Measurements from ENCODE around the gene CDKL5.

CDKL5 gene

GRCh38 chrX:18674417-18674787 is 249.0 kb downstream of the CDKL5 start:
- no peak for DNase-seq (ENCODE audit: extremely low read depth, low read depth)
- no peak for TF ChIP-seq CTCF (IDR thresholded peaks at IDR 0.05; ENCODE audit: low read depth, low read length, missing control alignments)
- peak overlapping the region; percentile 46 for H3K4me3 ChIP-seq (replicated peaks; ENCODE audit: low read depth, low read length)

GRCh38 chrX:18674788-18675735 is 249.7 kb downstream of the CDKL5 start:
- TF ChIP-seq CTCF (IDR thresholded peaks at IDR 0.05; ENCODE audit: low read depth, low read length, missing control alignments): no peak
- peak; percentile 35 for DNase-seq (ENCODE audit: extremely low read depth, low read depth)

GRCh38 chrX:18676050-18676449 is 250.6 kb downstream of the CDKL5 start:
- no peak for DNase-seq (ENCODE audit: extremely low read depth, low read depth)
- H3K4me3 ChIP-seq (replicated peaks; ENCODE audit: low read depth, low read length): no peak overlapping the region
- no peak for TF ChIP-seq CTCF (IDR thresholded peaks at IDR 0.05; ENCODE audit: low read depth, low read length, missing control alignments)

More at GRCh38 chrX:18674788-18675735, 249.7 kb downstream of the CDKL5 start:
- H3K4me3 ChIP-seq (replicated peaks; ENCODE audit: low read depth, low read length): peak overlapping the region; percentile 50

- no peak overlapping the region for H3K4me3 ChIP-seq (replicated peaks; ENCODE audit: low read depth, low read length)
- DNase-seq (ENCODE audit: extremely low read depth, low read depth): no peak
- TF ChIP-seq CTCF (IDR thresholded peaks at IDR 0.05; ENCODE audit: low read depth, low read length, missing control alignments): no peak
Measured at GRCh38 chrX:18676470-18676869, 251.1 kb downstream of the CDKL5 start.

GRCh38 chrX:18677161-18677869 is 251.9 kb downstream of the CDKL5 start:
- no peak for TF ChIP-seq CTCF (IDR thresholded peaks at IDR 0.05; ENCODE audit: low read depth, low read length, missing control alignments)
- DNase-seq (ENCODE audit: extremely low read depth, low read depth): no peak
- H3K4me3 ChIP-seq (replicated peaks; ENCODE audit: low read depth, low read length): no peak overlapping the region

GRCh38 chrX:18681996-18682395 is 256.6 kb downstream of the CDKL5 start:
- no peak for DNase-seq (ENCODE audit: extremely low read depth, low read depth)
- H3K4me3 ChIP-seq (replicated peaks; ENCODE audit: low read depth, low read length): no peak overlapping the region
- no peak for TF ChIP-seq CTCF (IDR thresholded peaks at IDR 0.05; ENCODE audit: low read depth, low read length, missing control alignments)

All from HFF-Myc (cell line).